IPS-18c (cell line): ENCODE measurements around the gene SEMA3C.

ENCODE experiments used
- H3K4me3 ChIP-seq: 2 replicates; pipeline ENCODE4 v1.7.0; 2013; ENCODE audit warnings: low read depth, mild to moderate bottlenecking, low read length, moderate library complexity; ENCODE audit not compliant: insufficient read depth
- H3K9me3 ChIP-seq: one replicate; pipeline ENCODE4 v1.6.1; 2013; ENCODE audit warnings: mild to moderate bottlenecking, low read length, moderate library complexity; ENCODE audit not compliant: control insufficient read depth, insufficient read depth

SEMA3C gene

GRCh38 chr7:80902019-80902418 lies 16.8 kb downstream of the SEMA3C start:
- Histone ChIP-seq H3K9me3 (no peaks in the 10 kb centered on the region), H3K4me3 (no peak overlapping the region)

GRCh38 chr7:80900583-80901576 lies 18.0 kb downstream of the SEMA3C start:
- Histone ChIP-seq H3K9me3 (no peaks in the 10 kb centered on the region), H3K4me3 (no peak overlapping the region)

- H3K4me3 ChIP-seq = no peak overlapping the region
- H3K9me3 ChIP-seq = no peaks in the 10 kb centered on the region
These were observed 21.8 kb downstream of the SEMA3C start for GRCh38 chr7:80896906-80897598.

- Histone ChIP-seq H3K4me3 (no peak overlapping the region), H3K9me3 (no peaks in the 10 kb centered on the region)
These were observed 23.8 kb downstream of the SEMA3C start for GRCh38 chr7:80895056-80895455.

GRCh38 chr7:80891259-80891544 lies 27.6 kb downstream of the SEMA3C start:
- H3K4me3 ChIP-seq = no peak overlapping the region
- H3K9me3 ChIP-seq = no peaks in the 10 kb centered on the region

- Histone ChIP-seq H3K4me3 (no peak overlapping the region), H3K9me3 (no peaks in the 10 kb centered on the region)
These were observed 28.2 kb downstream of the SEMA3C start for GRCh38 chr7:80890426-80891258.

- H3K4me3 ChIP-seq = no peak overlapping the region
These were observed 29.3 kb downstream of the SEMA3C start for GRCh38 chr7:80889525-80889924.

GRCh38 chr7:80885757-80886156 lies 33.1 kb downstream of the SEMA3C start:
- Histone ChIP-seq H3K9me3 (no peaks in the 10 kb centered on the region), H3K4me3 (no peak overlapping the region)

More at GRCh38 chr7:80889525-80889924, 29.3 kb downstream of the SEMA3C start:
- no peaks in the 10 kb centered on the region for H3K9me3 ChIP-seq

- no peak overlapping the region for H3K4me3 ChIP-seq
- H3K9me3 ChIP-seq = no peaks in the 10 kb centered on the region
These were observed 34.2 kb downstream of the SEMA3C start for GRCh38 chr7:80884511-80885195.

- no peak overlapping the region for H3K4me3 ChIP-seq
- no peaks in the 10 kb centered on the region for H3K9me3 ChIP-seq
These were observed 35.5 kb downstream of the SEMA3C start for GRCh38 chr7:80883154-80884025.

GRCh38 chr7:80882213-80882801 lies 36.5 kb downstream of the SEMA3C start:
- Histone ChIP-seq H3K4me3 (no peak overlapping the region), H3K9me3 (no peaks in the 10 kb centered on the region)

GRCh38 chr7:80881351-80881900 lies 37.4 kb downstream of the SEMA3C start:
- Histone ChIP-seq H3K4me3 (no peak overlapping the region), H3K9me3 (no peaks in the 10 kb centered on the region)

- no peak overlapping the region for H3K4me3 ChIP-seq
- no peaks in the 10 kb centered on the region for H3K9me3 ChIP-seq
These were observed 39.0 kb downstream of the SEMA3C start for GRCh38 chr7:80879849-80880248.

GRCh38 chr7:80876894-80877414 lies 41.9 kb downstream of the SEMA3C start:
- no peak overlapping the region for H3K4me3 ChIP-seq
- no peaks in the 10 kb centered on the region for H3K9me3 ChIP-seq

GRCh38 chr7:80875537-80876120 lies 43.2 kb downstream of the SEMA3C start:
- no peak overlapping the region for H3K4me3 ChIP-seq
- H3K9me3 ChIP-seq = no peaks in the 10 kb centered on the region
